ENCODE results near the gene POP5.
A peak's percentile ranks its signal among the peaks of the same experiment; 100 is the strongest.

The POP5 gene

GRCh38 chr12:120590741-120591407, 9.7 kb upstream of the POP5 start:
- no peak for DNase-seq (ENCODE audit: low read depth in 2 of 2)

GRCh38 chr12:120588948-120589930, 8.0 kb upstream of the POP5 start:
- DNase-seq (ENCODE audit: low read depth in 2 of 2), result no peak

- DNase-seq (ENCODE audit: low read depth in 2 of 2), result no peak
Observed at GRCh38 chr12:120588371-120588770, 7.2 kb upstream of the POP5 start.

GRCh38 chr12:120586860-120587259, 5.7 kb upstream of the POP5 start:
- no peak for DNase-seq (ENCODE audit: low read depth in 2 of 2)

GRCh38 chr12:120586206-120586605, 5.0 kb upstream of the POP5 start:
- DNase-seq (ENCODE audit: low read depth in 2 of 2), result no peak

- DNase-seq (ENCODE audit: low read depth in 2 of 2), result peak; percentile 14 to 20
Observed at GRCh38 chr12:120584343-120585149, 3.3 kb upstream of the POP5 start.

- DNase-seq (ENCODE audit: low read depth in 2 of 2), result peak; percentile 55 to 67
Observed at GRCh38 chr12:120583478-120584030, 2.4 kb upstream of the POP5 start.

- DNase-seq (ENCODE audit: low read depth in 2 of 2), result no peak
Observed at GRCh38 chr12:120581998-120582397, 796 bp upstream of the POP5 start.

- no peak for DNase-seq (ENCODE audit: low read depth in 2 of 2)
Observed at GRCh38 chr12:120579179-120579578, 2.0 kb downstream of the POP5 start.

GRCh38 chr12:120574106-120574505, 7.1 kb downstream of the POP5 start:
- no peak for DNase-seq (ENCODE audit: low read depth in 2 of 2)

GRCh38 chr12:120573560-120573959, 7.6 kb downstream of the POP5 start:
- DNase-seq (ENCODE audit: low read depth in 2 of 2), result no peak

GRCh38 chr12:120571299-120571698, 9.9 kb downstream of the POP5 start:
- DNase-seq (ENCODE audit: low read depth in 2 of 2), result no peak

- no peak for DNase-seq (ENCODE audit: low read depth in 2 of 2)
Observed at GRCh38 chr12:120563495-120563894, 17.7 kb downstream of the POP5 start.

GRCh38 chr12:120562906-120563305, 18.3 kb downstream of the POP5 start:
- no peak for DNase-seq (ENCODE audit: low read depth in 2 of 2)

- no peak for DNase-seq (ENCODE audit: low read depth in 2 of 2)
Observed at GRCh38 chr12:120557589-120557988, 23.6 kb downstream of the POP5 start.

- DNase-seq (ENCODE audit: low read depth in 2 of 2), result no peak
Observed at GRCh38 chr12:120554678-120555077, 26.5 kb downstream of the POP5 start.

GRCh38 chr12:120546050-120546386, 35.2 kb downstream of the POP5 start:
- DNase-seq (ENCODE audit: low read depth in 2 of 2), result no peak

- no peak for DNase-seq (ENCODE audit: low read depth in 2 of 2)
Observed at GRCh38 chr12:120544691-120545090, 36.5 kb downstream of the POP5 start.

GRCh38 chr12:120542166-120542565, 39.0 kb downstream of the POP5 start:
- no peak for DNase-seq (ENCODE audit: low read depth in 2 of 2)

GRCh38 chr12:120540445-120540844, 40.8 kb downstream of the POP5 start:
- DNase-seq (ENCODE audit: low read depth in 2 of 2), result no peak

GRCh38 chr12:120539303-120539702, 41.9 kb downstream of the POP5 start:
- peak in 1 of 2 donors; percentile 8 for DNase-seq (ENCODE audit: low read depth in 2 of 2)
